ENCODE data around the gene ELAVL1.
"Not testable (repeated sequence)": the region's sequence is repeated elsewhere in the genome, so short reads cannot be mapped to it uniquely, and the experiment has no call there.

ELAVL1 gene

GRCh38 chr19:7920519-7921301 is 84.7 kb downstream of the ELAVL1 start:
- DNase-seq: peak; percentile 97

GRCh38 chr19:7919610-7920518 is 85.6 kb downstream of the ELAVL1 start, which contains the start of gene SNAPC2:
Gene SNAPC2 (plus strand): TSS chr19:7920338. CDS start chr19:7920367, 29 bp downstream.
- peak; percentile 96 for DNase-seq

- DNase-seq: no peak
Observed at GRCh38 chr19:7918615-7919421, 86.6 kb downstream of the ELAVL1 start.

GRCh38 chr19:7918062-7918614 is 87.3 kb downstream of the ELAVL1 start:
- not testable (repeated sequence) for DNase-seq

- DNase-seq: peak; percentile 45
Observed at GRCh38 chr19:7917267-7918061, 88.0 kb downstream of the ELAVL1 start.

GRCh38 chr19:7916955-7917266 is 88.5 kb downstream of the ELAVL1 start:
- DNase-seq: no peak

GRCh38 chr19:7916103-7916954 is 89.1 kb downstream of the ELAVL1 start:
- peak; percentile 20 for DNase-seq

- no peak for DNase-seq
Observed at GRCh38 chr19:7915250-7916102, 90.0 kb downstream of the ELAVL1 start.

GRCh38 chr19:7914598-7915045 is 90.8 kb downstream of the ELAVL1 start, which contains the start of gene TGFBR3L:
Gene TGFBR3L (plus strand): TSS chr19:7914830.
- no peak for DNase-seq

GRCh38 chr19:7914099-7914498 is 91.3 kb downstream of the ELAVL1 start:
- DNase-seq: no peak

- DNase-seq: no peak
Observed at GRCh38 chr19:7913652-7914051, 91.8 kb downstream of the ELAVL1 start.

GRCh38 chr19:7912697-7913564 is 92.5 kb downstream of the ELAVL1 start:
- DNase-seq: no peak

- DNase-seq: no peak
Observed at GRCh38 chr19:7912144-7912696, 93.2 kb downstream of the ELAVL1 start.

- no peak for DNase-seq
Observed at GRCh38 chr19:7911508-7912143, 93.8 kb downstream of the ELAVL1 start.

- DNase-seq: no peak
Observed at GRCh38 chr19:7910321-7911161, 94.9 kb downstream of the ELAVL1 start.

- DNase-seq: no peak
Observed at GRCh38 chr19:7909471-7910067, 95.9 kb downstream of the ELAVL1 start.

Measured in CD4-positive, alpha-beta T cell treated with Interleukin-4 for 4 hours (primary cell).